ENCODE results near the gene CRELD1. TPM values are rescaled to one million over a fixed set of nuclear protein-coding genes. Genes with fewer than 3 reads are reported as not detected.
A peak's percentile ranks its signal among the peaks of the same experiment; 100 is the strongest.

Gene CRELD1
- total and polyA plus RNA-seq, 11 donors, result 45.9 to 77.8 (median 61.8) TPM

GRCh38 chr3:9915254-9916141 lies 18.1 kb upstream of the CRELD1 start:
- WGBS, 4 donors, result 0 to 2% (median 0%) methylated on average over 50 to 99 of the region's 99 CpGs
- peak; percentile 78 to 86 (median 80) for DNase-seq
- Histone ChIP-seq H3K27me3 (no peaks in the 10 kb centered on the region), H3K4me3 (peak overlapping the region; percentile 49 to 87 (median 65)), H3K27ac (peak overlapping the region; percentile 73 to 96 (median 91)), H3K4me1 (peaks cover 4 to 42% (median 30%) of the 10 kb centered on the region in 12 donors), H3K36me3 (peaks cover 0 to 13% (median 5%) of the 10 kb centered on the region in 9 donors), H3K9me3 (no peaks in the 10 kb centered on the region)
- ATAC-seq, result peak; percentile 42 to 70 (median 66)
- peak in 1 of 2 donors; percentile 37 for TF ChIP-seq POLR2A (IDR thresholded peaks at IDR 0.05)
- TF ChIP-seq, protein P1, sequence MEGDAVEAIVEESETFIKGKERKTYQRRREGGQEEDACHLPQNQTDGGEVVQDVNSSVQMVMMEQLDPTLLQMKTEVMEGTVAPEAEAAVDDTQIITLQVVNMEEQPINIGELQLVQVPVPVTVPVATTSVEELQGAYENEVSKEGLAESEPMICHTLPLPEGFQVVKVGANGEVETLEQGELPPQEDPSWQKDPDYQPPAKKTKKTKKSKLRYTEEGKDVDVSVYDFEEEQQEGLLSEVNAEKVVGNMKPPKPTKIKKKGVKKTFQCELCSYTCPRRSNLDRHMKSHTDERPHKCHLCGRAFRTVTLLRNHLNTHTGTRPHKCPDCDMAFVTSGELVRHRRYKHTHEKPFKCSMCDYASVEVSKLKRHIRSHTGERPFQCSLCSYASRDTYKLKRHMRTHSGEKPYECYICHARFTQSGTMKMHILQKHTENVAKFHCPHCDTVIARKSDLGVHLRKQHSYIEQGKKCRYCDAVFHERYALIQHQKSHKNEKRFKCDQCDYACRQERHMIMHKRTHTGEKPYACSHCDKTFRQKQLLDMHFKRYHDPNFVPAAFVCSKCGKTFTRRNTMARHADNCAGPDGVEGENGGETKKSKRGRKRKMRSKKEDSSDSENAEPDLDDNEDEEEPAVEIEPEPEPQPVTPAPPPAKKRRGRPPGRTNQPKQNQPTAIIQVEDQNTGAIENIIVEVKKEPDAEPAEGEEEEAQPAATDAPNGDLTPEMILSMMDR (IDR thresholded peaks at IDR 0.05), result peak in 10 of 12 donors; percentile 8 to 63 (median 40)
- intact Hi-C loops (cut with DNase I), result loop anchor here in 2 of 10 donors (1.0 to 10.0 kb wide), 8 partner anchors 17 to 413 kb away; partner anchors contain the start of genes CRELD1 (in 2 of the 2), ARPC4 (in 1 of the 2), JAGN1 (in 1 of the 2) and RPUSD3 (in 1 of the 2)

DNA sequence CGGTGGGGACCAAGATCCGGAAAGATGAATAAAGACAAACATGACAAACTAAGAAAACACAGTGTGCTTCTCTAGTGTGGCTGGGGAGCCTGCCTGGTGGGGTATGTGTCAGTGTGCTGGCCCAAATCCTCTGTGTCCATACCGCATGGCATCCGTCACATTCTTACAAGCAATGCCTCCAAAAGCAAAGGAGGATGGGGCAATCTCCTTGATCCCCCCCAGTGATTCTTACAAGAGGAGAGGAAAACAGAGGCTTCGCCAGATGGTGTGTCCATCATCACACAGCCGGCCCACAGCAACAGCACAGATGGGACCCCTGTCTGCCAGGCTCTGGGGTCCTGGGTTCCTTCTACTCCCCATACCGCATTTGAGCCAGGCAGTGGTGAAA lies 17.3 kb upstream of the CRELD1 start:
- intact Hi-C loops (cut with DNase I), result loop anchor here in 2 of 10 donors (1.0 to 10.0 kb wide), 7 partner anchors 16 to 414 kb away; partner anchors contain the start of genes CRELD1 (in 2 of the 2), ARPC4 (in 1 of the 2), JAGN1 (in 1 of the 2) and RPUSD3 (in 1 of the 2)
- ATAC-seq (peak in 1 of 4 donors; percentile 3), DNase-seq (no peak)
- H3K27me3 ChIP-seq, result no peaks in the 10 kb centered on the region
- H3K27ac ChIP-seq, result peak overlapping the region; percentile 73 to 96 (median 91)
- WGBS, 4 donors, result 45 to 63% (median 57%) methylated on average over 6 to 7 of the region's 7 CpGs
- H3K4me1 ChIP-seq, result peaks cover 4 to 42% (median 30%) of the 10 kb centered on the region in 12 donors
- H3K36me3 ChIP-seq, result peaks cover 0 to 16% (median 6%) of the 10 kb centered on the region in 9 donors
- TF ChIP-seq POLR2A (IDR thresholded peaks at IDR 0.05), result no peak
- TF ChIP-seq, protein P1 (IDR thresholded peaks at IDR 0.05), result no peak
- H3K9me3 ChIP-seq, result no peaks in the 10 kb centered on the region
- H3K4me3 ChIP-seq, result peak overlapping the region; percentile 26 to 87 (median 63)

GRCh38 chr3:9916734-9917680 lies 16.6 kb upstream of the CRELD1 start, which contains the start of gene IL17RC:
Gene IL17RC (plus strand): TSS chr3:9917098. CDS start chr3:9917316, 218 bp downstream.
- peaks cover 4 to 42% (median 30%) of the 10 kb centered on the region in 12 donors for H3K4me1 ChIP-seq
- WGBS, 4 donors, result 4 to 10% (median 7%) methylated on average over 15 to 19 of the region's 19 CpGs

More at GRCh38 chr3:9916734-9917680, 16.6 kb upstream of the CRELD1 start, which contains the start of gene IL17RC:
- intact Hi-C loops (cut with DNase I), result loop anchor here in 2 of 10 donors (1.0 to 10.0 kb wide), 7 partner anchors 16 to 415 kb away; partner anchors contain the start of genes CRELD1 (in 2 of the 2), ARPC4 (in 1 of the 2), JAGN1 (in 1 of the 2) and RPUSD3 (in 1 of the 2)
- Histone ChIP-seq H3K27me3 (no peaks in the 10 kb centered on the region), H3K36me3 (peaks cover 0 to 19% (median 8%) of the 10 kb centered on the region in 9 donors), H3K9me3 (no peaks in the 10 kb centered on the region), H3K27ac (peak within 1 kb of the TSS; percentile 73 to 96 (median 91)), H3K4me3 (peak within 1 kb of the TSS; percentile 26 to 87 (median 65))
- ATAC-seq, result peak; percentile 89 to 95 (median 90)
- TF ChIP-seq POLR2A (IDR thresholded peaks at IDR 0.05), result peak in 1 of 2 donors; percentile 82
- TF ChIP-seq, protein P1 (IDR thresholded peaks at IDR 0.05), result peak in 2 of 12 donors; percentile 6
- peak; percentile 88 to 92 (median 91) for DNase-seq
